Measurements from ENCODE around the gene MED16. TPM values are rescaled to one million over a fixed set of nuclear protein-coding genes. Genes with fewer than 3 reads are reported as not detected.

The MED16 gene
- total and polyA plus RNA-seq, 2 of the 13 experiments (the other 11 are each of a cell fraction or from before 2014, with no cell fraction given) = 13.3 to 14.8 TPM

DNA sequence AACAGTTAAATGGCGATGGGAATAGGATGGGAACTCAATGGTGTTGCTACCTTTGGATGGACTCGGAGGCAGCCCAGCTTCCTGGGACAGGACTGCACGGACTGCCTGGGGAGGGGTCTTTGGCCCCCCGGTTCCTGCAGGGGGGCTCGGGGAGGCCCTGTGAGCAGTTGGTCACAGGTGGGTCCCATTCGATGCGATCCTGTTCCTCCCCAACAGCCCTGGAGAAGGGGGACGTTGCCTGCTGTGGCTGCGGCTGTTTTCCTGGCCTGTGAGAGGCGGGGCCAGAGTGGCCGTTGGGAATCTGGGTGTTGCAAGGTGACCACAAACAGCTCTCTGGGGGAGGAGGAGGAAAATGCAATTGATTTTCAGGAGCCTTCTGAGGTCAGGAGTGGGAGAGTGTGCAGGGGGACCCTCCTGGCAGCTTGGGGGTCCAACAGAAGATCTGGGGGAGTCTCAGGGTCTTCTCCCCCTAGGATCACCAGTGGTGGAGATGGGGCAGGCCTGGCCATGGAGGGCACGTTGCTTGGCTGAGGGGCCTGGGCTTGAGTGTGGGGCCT lies 69.3 kb downstream of the MED16 start (continued):
- no peak for TF ChIP-seq BCLAF1 (IDR thresholded peaks at IDR 0.05)

- ChIA-PET CTCF (ENCODE audit: low intra/inter-chr PET ratio, low total read pairs) (no interaction called here), POLR2A (no interaction called here)
- WGBS (ENCODE audit: low lambda C conversion rate) = 15% methylated on average over 4 of the region's 86 CpGs
- no peak for DNase-seq (ENCODE audit: low spot score)
- Histone ChIP-seq H3K79me2 (ENCODE audit: insufficient read depth, low read length) (no peaks in the 10 kb centered on the region), H3K4me1 (ENCODE audit: insufficient read depth, low read length) (peaks cover 8% of the 10 kb centered on the region), H3K4me2 (ENCODE audit: low read depth, low read length) (peak within 1 kb of the TSS; percentile 36), H2AFZ (ENCODE audit: low read length) (no peak within 1 kb of the TSS), H3K9me3 (ENCODE audit: low read length) (no peaks in the 10 kb centered on the region), H3K27ac (ENCODE audit: extremely low read length, insufficient read depth, low read length) (no peak within 1 kb of the TSS), H3K27me3 (ENCODE audit: control insufficient read depth in 1 of 2, insufficient read depth in 2 of 2, low read length in 2 of 2) (peaks cover 4 to 22% of the 10 kb centered on the region in 2 experiments), H3K4me3 (replicated peaks in 1 of 3; ENCODE audit: insufficient read depth in 1 of 3, low read depth in 2 of 3, low read length in 3 of 3) (peak within 1 kb of the TSS; percentile 34 to 58 (median 43); a peak in 4 of 6 replicates), H3K36me3 (replicated peaks in 1 of 2; ENCODE audit: control insufficient read depth in 1 of 2, insufficient read depth in 2 of 2, low read length in 2 of 2) (no peaks in the 10 kb centered on the region), H4K20me1 (ENCODE audit: insufficient read depth, low read length) (no peaks in the 10 kb centered on the region), H3K9ac (ENCODE audit: insufficient read depth, low read depth, low read length) (no peak within 1 kb of the TSS)
- in situ Hi-C loops (cut with HindIII; ENCODE audit: extremely low pct_ligation_motif_present, low pct_unique_long_range_greater_than_20kb) = no loop called here
- no peak for ATAC-seq
- intact Hi-C loops (cut with micrococcal nuclease; ENCODE audit: unreplicated experiment) = no loop called here
- no TSS peak for BruUV-seq (replicated peaks)
- FAIRE-seq = no peak
- TF ChIP-seq ZNF772 (CRISPR knock-in tag; IDR thresholded peaks at IDR 0.05) (no peak), MED1 (CRISPR knock-in tag; IDR thresholded peaks at IDR 0.05) (no peak), NFE2L1 (CRISPR knock-in tag; IDR thresholded peaks at IDR 0.05; ENCODE audit: borderline replicate concordance) (no peak), ZNF597 (CRISPR knock-in tag; IDR thresholded peaks at IDR 0.05) (no peak), ZBTB26 (CRISPR knock-in tag; IDR thresholded peaks at IDR 0.05; ENCODE audit: borderline replicate concordance) (no peak), MEF2D (CRISPR knock-in tag; IDR thresholded peaks at IDR 0.05) (no peak), PAX8 (CRISPR knock-in tag; IDR thresholded peaks at IDR 0.05; ENCODE audit: borderline replicate concordance) (no peak), RAD51 (IDR thresholded peaks at IDR 0.05; ENCODE audit: borderline replicate concordance) (no peak), ZNF883 (CRISPR knock-in tag; IDR thresholded peaks at IDR 0.05; ENCODE audit: not compliant biosample characterization) (no peak), NFKB2 (CRISPR knock-in tag; IDR thresholded peaks at IDR 0.05; ENCODE audit: borderline replicate concordance) (no peak), STAG1 (CRISPR knock-in tag; IDR thresholded peaks at IDR 0.05) (no peak), HOXA9 (CRISPR knock-in tag; IDR thresholded peaks at IDR 0.05; ENCODE audit: borderline replicate concordance) (no peak), ZNF17 (CRISPR knock-in tag; IDR thresholded peaks at IDR 0.05) (no peak), SNAPC2 (CRISPR knock-in tag; IDR thresholded peaks at IDR 0.05) (no peak), NCOA5 (CRISPR knock-in tag; IDR thresholded peaks at IDR 0.05) (no peak), ZNF335 (CRISPR knock-in tag; IDR thresholded peaks at IDR 0.05) (no peak), ZNF253 (CRISPR knock-in tag; IDR thresholded peaks at IDR 0.05; ENCODE audit: borderline replicate concordance) (no peak), SMARCC2 (IDR thresholded peaks at IDR 0.05) (no peak)
These were observed 71.0 kb downstream of the MED16 start, which contains the start of gene PLPPR3 for GRCh38 chr19:821825-822503. Gene PLPPR3, minus strand, starts transcription at chr19:821955. Its CDS starts 396 bp downstream, at chr19:821559.
